ENCODE measurements around the gene FAT1.

FAT1 gene

DNA sequence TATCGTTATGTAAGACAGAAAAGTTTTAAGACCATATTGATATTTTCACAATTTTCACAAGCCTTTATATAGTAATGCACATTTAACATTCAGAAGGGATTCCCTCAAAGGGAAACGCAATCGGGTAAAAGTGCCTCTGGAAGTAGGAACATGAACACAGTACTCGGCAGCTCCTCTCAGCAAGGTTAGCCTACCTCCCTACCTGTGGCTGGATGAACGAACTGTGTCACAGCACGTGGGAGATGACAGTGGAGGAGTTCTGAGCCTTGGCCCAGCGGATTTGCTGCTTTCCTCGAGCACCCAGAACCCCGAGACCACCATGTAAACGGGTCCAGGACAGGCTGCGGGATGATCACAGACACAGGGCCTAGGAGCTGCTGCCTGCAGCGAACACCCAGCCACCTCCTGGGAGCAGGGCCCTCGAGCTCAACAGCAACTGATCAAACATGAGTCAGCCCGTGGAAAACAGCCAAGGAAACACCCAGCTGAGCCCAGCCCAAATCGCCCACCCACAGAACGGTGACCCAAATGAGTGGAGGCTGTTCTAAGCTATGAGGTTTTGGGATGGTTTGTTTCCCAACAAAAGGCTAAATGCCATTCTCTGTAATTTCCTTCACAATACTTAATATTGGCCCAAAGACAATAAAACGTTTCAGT is 30.4 kb downstream of the FAT1 start:
- Histone ChIP-seq H3K36me3 (ENCODE audit: insufficient read depth, low read length) (peaks cover 9% of the 10 kb centered on the region), H3K9me3 (replicated peaks; ENCODE audit: low read length) (no peaks in the 10 kb centered on the region), H3K4me3 (ENCODE audit: low read length) (peak overlapping the region; percentile 53), H3K9ac (ENCODE audit: low read depth, low read length) (peak overlapping the region; percentile 70), H3K4me1 (ENCODE audit: control insufficient read depth, insufficient read depth, low read length) (peaks cover 26% of the 10 kb centered on the region), H3K4me2 (ENCODE audit: low read length) (peak overlapping the region; percentile 78), H3K27me3 (ENCODE audit: control insufficient read depth, insufficient read depth, low read length) (no peaks in the 10 kb centered on the region)

DNA sequence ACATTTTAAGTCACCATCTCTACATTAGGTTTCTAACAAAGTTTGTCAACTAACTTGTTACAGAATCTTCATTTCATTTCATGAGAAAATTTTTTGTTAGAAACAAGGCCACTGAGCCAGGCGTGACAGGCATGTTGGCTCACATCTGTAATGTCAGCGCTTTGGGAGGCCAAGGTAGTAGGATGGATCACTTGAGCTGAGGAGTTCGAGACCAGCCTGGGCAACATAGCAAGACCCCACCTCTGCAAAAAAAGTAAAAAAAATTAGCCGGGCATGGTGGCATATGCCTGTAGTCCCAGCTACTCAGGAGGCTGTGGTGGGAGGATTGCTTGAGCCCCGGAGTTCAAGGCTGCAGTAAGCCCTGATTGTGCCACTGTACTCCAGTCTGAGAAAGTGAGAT is 32.3 kb downstream of the FAT1 start:
- H3K9ac ChIP-seq (ENCODE audit: low read depth, low read length) = no peak overlapping the region
- H3K27me3 ChIP-seq (ENCODE audit: control insufficient read depth, insufficient read depth, low read length) = no peaks in the 10 kb centered on the region
- no peak overlapping the region for H3K4me3 ChIP-seq (ENCODE audit: low read length)
- H3K4me2 ChIP-seq (ENCODE audit: low read length) = no peak overlapping the region
- H3K9me3 ChIP-seq (replicated peaks; ENCODE audit: low read length) = no peaks in the 10 kb centered on the region
- peaks cover 2% of the 10 kb centered on the region for H3K36me3 ChIP-seq (ENCODE audit: insufficient read depth, low read length)
- H3K4me1 ChIP-seq (ENCODE audit: control insufficient read depth, insufficient read depth, low read length) = peaks cover 40% of the 10 kb centered on the region

GRCh38 chr4:186689476-186689875 is 34.2 kb downstream of the FAT1 start:
- Histone ChIP-seq H3K27me3 (ENCODE audit: control insufficient read depth, insufficient read depth, low read length) (no peaks in the 10 kb centered on the region), H3K36me3 (ENCODE audit: insufficient read depth, low read length) (peaks cover 2% of the 10 kb centered on the region), H3K9ac (ENCODE audit: low read depth, low read length) (no peak overlapping the region), H3K4me3 (ENCODE audit: low read length) (no peak overlapping the region), H3K4me1 (ENCODE audit: control insufficient read depth, insufficient read depth, low read length) (peaks cover 53% of the 10 kb centered on the region), H3K4me2 (ENCODE audit: low read length) (no peak overlapping the region), H3K9me3 (replicated peaks; ENCODE audit: low read length) (no peaks in the 10 kb centered on the region)

DNA sequence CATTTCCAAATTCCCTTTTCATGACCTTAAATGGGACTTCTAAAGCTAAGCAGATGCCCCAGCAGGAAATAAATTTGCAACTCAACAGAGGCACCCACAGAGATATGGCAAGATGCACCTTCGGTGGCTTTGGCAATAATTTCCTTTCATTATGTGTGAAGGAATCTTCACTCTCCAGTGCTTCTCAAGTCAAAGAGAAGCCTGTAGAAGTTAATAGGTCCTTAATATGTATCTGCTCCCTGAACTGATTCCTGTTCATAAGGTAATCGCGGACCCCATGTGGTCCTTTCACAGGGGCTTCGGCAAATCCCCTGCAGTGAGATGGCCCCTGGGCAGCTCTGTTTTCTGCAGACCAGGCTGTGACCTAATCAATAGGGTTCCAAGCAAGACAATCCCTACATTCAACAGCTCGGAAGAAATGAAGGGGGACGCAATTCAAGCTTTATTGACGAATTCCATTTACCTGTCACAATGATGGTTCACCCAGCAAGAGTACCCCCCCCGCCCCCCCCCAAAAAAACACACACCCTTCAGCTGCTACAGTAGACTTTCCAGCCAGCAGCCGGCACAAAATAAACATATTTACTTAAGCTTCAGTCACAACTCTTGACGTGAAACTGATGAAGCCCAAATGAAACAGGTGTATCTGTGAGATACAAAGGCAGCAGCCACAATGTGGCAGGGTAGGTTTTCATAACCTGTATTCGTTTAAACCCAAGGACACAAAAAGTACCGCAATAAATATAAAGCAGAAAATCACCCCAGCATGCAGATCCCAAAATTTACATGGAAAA is 35.3 kb downstream of the FAT1 start:
- Histone ChIP-seq H3K4me1 (ENCODE audit: control insufficient read depth, insufficient read depth, low read length) (peaks cover 41% of the 10 kb centered on the region), H3K27me3 (ENCODE audit: control insufficient read depth, insufficient read depth, low read length) (no peaks in the 10 kb centered on the region), H3K36me3 (ENCODE audit: insufficient read depth, low read length) (peaks cover 2% of the 10 kb centered on the region), H3K4me3 (ENCODE audit: low read length) (no peak overlapping the region), H3K4me2 (ENCODE audit: low read length) (no peak overlapping the region), H3K9ac (ENCODE audit: low read depth, low read length) (no peak overlapping the region), H3K9me3 (replicated peaks; ENCODE audit: low read length) (no peaks in the 10 kb centered on the region)

- H3K9ac ChIP-seq (ENCODE audit: low read depth, low read length) = no peak overlapping the region
- no peaks in the 10 kb centered on the region for H3K27me3 ChIP-seq (ENCODE audit: control insufficient read depth, insufficient read depth, low read length)
- no peaks in the 10 kb centered on the region for H3K9me3 ChIP-seq (replicated peaks; ENCODE audit: low read length)
- H3K4me2 ChIP-seq (ENCODE audit: low read length) = no peak overlapping the region
- peaks cover 7% of the 10 kb centered on the region for H3K36me3 ChIP-seq (ENCODE audit: insufficient read depth, low read length)
- H3K4me1 ChIP-seq (ENCODE audit: control insufficient read depth, insufficient read depth, low read length) = peaks cover 35% of the 10 kb centered on the region
- H3K4me3 ChIP-seq (ENCODE audit: low read length) = no peak overlapping the region
Measured at GRCh38 chr4:186687265-186687664, 36.4 kb downstream of the FAT1 start.

DNA sequence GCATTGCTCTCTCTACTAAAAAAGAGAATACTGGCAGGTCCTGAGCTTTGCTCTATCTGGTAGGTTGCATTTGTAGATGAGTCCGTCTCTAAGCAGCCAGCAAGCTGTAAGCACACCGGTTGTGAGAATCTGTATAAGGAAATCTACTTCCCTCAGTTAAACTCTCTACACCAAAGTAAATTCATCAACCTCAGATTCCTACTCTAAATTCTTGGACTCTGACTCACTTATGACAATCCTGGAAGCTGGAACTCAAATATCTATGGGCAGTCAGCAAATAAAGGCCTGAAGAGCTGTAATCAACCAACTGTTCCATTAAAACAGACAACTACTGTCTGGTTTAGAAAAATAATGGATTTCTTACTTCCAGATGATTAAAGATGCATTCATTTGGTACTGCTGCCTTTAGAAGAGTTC is 37.9 kb downstream of the FAT1 start:
- H3K36me3 ChIP-seq (ENCODE audit: insufficient read depth, low read length) = peaks cover 7% of the 10 kb centered on the region
- H3K9me3 ChIP-seq (replicated peaks; ENCODE audit: low read length) = no peaks in the 10 kb centered on the region
- peak overlapping the region; percentile 60 for H3K4me2 ChIP-seq (ENCODE audit: low read length)
- no peaks in the 10 kb centered on the region for H3K27me3 ChIP-seq (ENCODE audit: control insufficient read depth, insufficient read depth, low read length)
- H3K4me3 ChIP-seq (ENCODE audit: low read length) = no peak overlapping the region
- peak overlapping the region; percentile 21 for H3K9ac ChIP-seq (ENCODE audit: low read depth, low read length)
- peaks cover 35% of the 10 kb centered on the region for H3K4me1 ChIP-seq (ENCODE audit: control insufficient read depth, insufficient read depth, low read length)

GRCh38 chr4:186684889-186685309 is 38.8 kb downstream of the FAT1 start:
- Histone ChIP-seq H3K4me1 (ENCODE audit: control insufficient read depth, insufficient read depth, low read length) (peaks cover 35% of the 10 kb centered on the region), H3K27me3 (ENCODE audit: control insufficient read depth, insufficient read depth, low read length) (no peaks in the 10 kb centered on the region), H3K9me3 (replicated peaks; ENCODE audit: low read length) (no peaks in the 10 kb centered on the region), H3K9ac (ENCODE audit: low read depth, low read length) (peak overlapping the region; percentile 21), H3K36me3 (ENCODE audit: insufficient read depth, low read length) (peaks cover 9% of the 10 kb centered on the region), H3K4me3 (ENCODE audit: low read length) (no peak overlapping the region), H3K4me2 (ENCODE audit: low read length) (no peak overlapping the region)

- H3K4me3 ChIP-seq (ENCODE audit: low read length) = no peak overlapping the region
- H3K27me3 ChIP-seq (ENCODE audit: control insufficient read depth, insufficient read depth, low read length) = no peaks in the 10 kb centered on the region
- no peaks in the 10 kb centered on the region for H3K9me3 ChIP-seq (replicated peaks; ENCODE audit: low read length)
- H3K4me2 ChIP-seq (ENCODE audit: low read length) = no peak overlapping the region
- no peak overlapping the region for H3K9ac ChIP-seq (ENCODE audit: low read depth, low read length)
- peaks cover 9% of the 10 kb centered on the region for H3K36me3 ChIP-seq (ENCODE audit: insufficient read depth, low read length)
- peaks cover 31% of the 10 kb centered on the region for H3K4me1 ChIP-seq (ENCODE audit: control insufficient read depth, insufficient read depth, low read length)
Measured at GRCh38 chr4:186684220-186684619, 39.4 kb downstream of the FAT1 start.

DNA sequence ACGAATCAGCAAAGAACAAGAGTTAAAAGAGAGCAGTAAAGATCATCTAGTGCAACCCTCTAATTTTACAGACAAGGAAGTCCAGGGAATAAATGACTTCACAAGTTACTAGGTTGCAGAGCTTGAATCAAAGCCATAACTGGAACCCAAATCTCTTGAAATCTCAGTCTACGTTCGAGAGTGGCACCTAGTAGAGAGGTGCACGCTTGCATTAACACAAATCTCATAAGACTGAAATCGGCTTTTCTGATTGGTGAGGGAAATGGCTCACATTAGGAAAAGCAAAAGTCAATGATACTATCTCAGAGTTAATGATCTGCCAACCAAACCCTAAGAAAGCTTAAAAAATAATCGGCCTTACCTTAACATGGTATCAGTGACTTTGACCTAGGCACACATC is 43.0 kb downstream of the FAT1 start:
- no peak overlapping the region for H3K4me3 ChIP-seq (ENCODE audit: low read length)
- no peaks in the 10 kb centered on the region for H3K9me3 ChIP-seq (replicated peaks; ENCODE audit: low read length)
- no peaks in the 10 kb centered on the region for H3K27me3 ChIP-seq (ENCODE audit: control insufficient read depth, insufficient read depth, low read length)
- H3K36me3 ChIP-seq (ENCODE audit: insufficient read depth, low read length) = peaks cover 9% of the 10 kb centered on the region
- peaks cover 27% of the 10 kb centered on the region for H3K4me1 ChIP-seq (ENCODE audit: control insufficient read depth, insufficient read depth, low read length)
- H3K9ac ChIP-seq (ENCODE audit: low read depth, low read length) = no peak overlapping the region
- no peak overlapping the region for H3K4me2 ChIP-seq (ENCODE audit: low read length)

DNA sequence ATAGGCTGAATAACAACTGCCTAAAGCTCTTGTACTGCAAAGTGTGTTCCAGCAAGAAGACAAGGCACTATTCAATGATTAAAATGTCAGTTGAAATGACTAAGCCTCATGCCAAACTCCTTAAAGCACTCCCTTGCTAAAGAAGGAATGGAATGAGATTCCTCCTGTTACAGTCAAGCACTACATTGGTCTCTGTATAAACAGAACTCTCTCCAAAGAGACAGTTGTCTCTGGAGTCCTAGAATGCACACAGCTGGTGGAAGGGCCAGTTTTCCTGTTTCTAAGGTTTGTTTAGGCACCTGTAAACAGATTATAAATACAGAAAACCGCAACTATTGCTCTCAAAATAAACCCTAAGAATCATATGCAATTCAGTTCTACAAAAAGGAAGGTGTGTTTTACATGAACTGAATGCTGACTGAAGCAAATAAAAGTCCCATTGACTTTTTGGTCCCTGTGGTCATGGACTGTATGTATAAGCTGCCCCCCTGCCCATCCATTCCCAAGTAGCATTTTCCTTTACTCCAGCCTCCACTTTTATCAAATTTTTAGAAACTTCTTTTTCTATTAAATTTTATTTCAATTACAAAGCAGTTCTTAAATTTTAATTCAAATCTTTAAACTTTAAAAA is 47.0 kb downstream of the FAT1 start:
- no peaks in the 10 kb centered on the region for H3K9me3 ChIP-seq (replicated peaks; ENCODE audit: low read length)
- H3K4me2 ChIP-seq (ENCODE audit: low read length) = peak overlapping the region; percentile 11
- H3K9ac ChIP-seq (ENCODE audit: low read depth, low read length) = no peak overlapping the region
- H3K4me3 ChIP-seq (ENCODE audit: low read length) = no peak overlapping the region
- no peaks in the 10 kb centered on the region for H3K27me3 ChIP-seq (ENCODE audit: control insufficient read depth, insufficient read depth, low read length)
- H3K4me1 ChIP-seq (ENCODE audit: control insufficient read depth, insufficient read depth, low read length) = peaks cover 18% of the 10 kb centered on the region
- peaks cover 5% of the 10 kb centered on the region for H3K36me3 ChIP-seq (ENCODE audit: insufficient read depth, low read length)

- H3K4me2 ChIP-seq (ENCODE audit: low read length) = peak overlapping the region; percentile 55
- H3K27me3 ChIP-seq (ENCODE audit: control insufficient read depth, insufficient read depth, low read length) = no peaks in the 10 kb centered on the region
- H3K4me3 ChIP-seq (ENCODE audit: low read length) = no peak overlapping the region
- peaks cover 6% of the 10 kb centered on the region for H3K36me3 ChIP-seq (ENCODE audit: insufficient read depth, low read length)
- peak overlapping the region; percentile 47 for H3K9ac ChIP-seq (ENCODE audit: low read depth, low read length)
- peaks cover 26% of the 10 kb centered on the region for H3K4me1 ChIP-seq (ENCODE audit: control insufficient read depth, insufficient read depth, low read length)
- no peaks in the 10 kb centered on the region for H3K9me3 ChIP-seq (replicated peaks; ENCODE audit: low read length)
Measured at GRCh38 chr4:186669735-186670134, 53.9 kb downstream of the FAT1 start.

Measured in skeletal muscle satellite cell (primary cell).